Amygdala (tissue), 56 donors: Measurements from ENCODE around the gene CLCF1.

Experiments used
- DNase-seq, 56 donors: peaks; one replicate each; lab custom pipeline; 2025; lab: John Stamatoyannopoulos, UW

CLCF1 gene

GRCh38 chr11:67397536-67397935, 24.1 kb upstream of the CLCF1 start:
- no peak for DNase-seq

DNA sequence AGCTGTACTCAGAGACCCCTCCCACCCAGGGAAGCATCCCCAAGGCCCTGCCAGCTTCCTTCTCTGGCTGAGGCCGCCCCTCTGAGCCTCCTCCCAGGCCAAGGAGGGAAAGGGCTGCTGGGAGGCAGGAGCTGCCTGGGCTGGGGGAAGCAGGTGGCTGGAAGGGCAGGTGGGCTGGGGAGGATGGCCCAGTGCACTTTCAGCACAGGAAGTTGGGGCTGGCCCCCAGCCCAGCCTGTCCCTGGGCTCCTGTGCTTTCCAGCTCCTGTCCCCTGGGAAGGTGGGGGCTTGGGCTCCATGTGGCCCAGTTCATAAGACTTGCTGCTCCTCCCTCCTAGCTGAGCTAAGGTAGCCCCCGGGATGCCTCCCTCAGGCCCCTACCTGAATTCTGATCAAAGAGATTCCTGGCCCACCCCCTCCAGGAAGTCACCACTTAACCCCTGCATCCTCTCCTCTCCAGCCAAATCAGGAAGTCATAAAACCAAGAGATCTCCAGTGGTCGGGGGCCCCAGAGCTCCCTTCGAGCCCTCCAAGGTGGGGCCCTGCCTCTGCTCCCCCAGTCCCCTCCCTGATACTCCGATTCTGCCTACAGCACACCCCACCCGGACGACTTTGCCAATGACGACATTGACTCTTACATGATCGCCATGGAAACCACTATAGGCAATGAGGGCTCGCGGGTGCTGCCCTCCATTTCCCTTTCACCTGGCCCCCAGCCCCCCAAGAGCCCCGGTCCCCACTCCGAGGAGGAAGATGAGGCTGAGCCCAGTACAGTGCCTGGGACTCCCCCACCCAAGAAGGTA, 23.4 kb upstream of the CLCF1 start:
- DNase-seq: no peak

DNA sequence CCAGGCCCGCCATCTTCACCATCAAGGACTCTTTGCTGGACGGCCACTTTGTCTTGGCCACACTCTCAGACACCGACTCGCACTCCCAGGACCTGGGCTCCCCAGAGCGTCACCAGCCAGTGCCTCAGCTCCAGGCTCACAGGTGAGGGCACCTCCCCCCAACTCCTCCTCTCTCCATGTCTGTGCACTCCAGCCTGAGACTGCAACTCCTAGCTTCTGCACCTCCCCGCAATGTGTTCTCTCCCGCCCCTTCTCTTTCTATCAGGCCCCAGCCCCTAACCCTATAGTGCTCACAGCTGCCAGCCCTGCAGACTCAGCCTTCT, 22.8 kb upstream of the CLCF1 start:
- no peak for DNase-seq

GRCh38 chr11:67395555-67396258, 22.3 kb upstream of the CLCF1 start:
- no peak for DNase-seq

DNA sequence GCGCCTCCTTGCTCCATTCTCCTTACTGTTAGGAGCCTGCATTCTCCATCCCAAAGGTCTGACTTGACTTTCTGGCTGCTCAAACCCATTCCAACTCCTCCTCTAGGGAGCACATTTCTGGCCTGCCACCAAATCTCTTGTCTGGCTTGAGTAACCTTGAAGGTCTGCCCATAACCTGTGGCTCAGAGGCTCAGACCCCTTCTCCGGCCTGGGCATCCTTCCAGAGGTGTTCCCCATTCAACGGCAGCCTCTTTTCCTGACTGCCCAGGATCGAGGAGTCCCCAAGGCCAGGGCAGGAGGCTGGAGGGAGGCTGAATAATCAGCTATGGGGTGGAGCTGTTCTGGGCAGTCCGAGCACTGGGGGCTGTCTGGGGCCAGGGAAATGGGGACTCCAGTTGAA, 20.6 kb upstream of the CLCF1 start:
- no peak for DNase-seq

- DNase-seq: no peak
Observed at GRCh38 chr11:67393437-67393836, 20.0 kb upstream of the CLCF1 start.

DNA sequence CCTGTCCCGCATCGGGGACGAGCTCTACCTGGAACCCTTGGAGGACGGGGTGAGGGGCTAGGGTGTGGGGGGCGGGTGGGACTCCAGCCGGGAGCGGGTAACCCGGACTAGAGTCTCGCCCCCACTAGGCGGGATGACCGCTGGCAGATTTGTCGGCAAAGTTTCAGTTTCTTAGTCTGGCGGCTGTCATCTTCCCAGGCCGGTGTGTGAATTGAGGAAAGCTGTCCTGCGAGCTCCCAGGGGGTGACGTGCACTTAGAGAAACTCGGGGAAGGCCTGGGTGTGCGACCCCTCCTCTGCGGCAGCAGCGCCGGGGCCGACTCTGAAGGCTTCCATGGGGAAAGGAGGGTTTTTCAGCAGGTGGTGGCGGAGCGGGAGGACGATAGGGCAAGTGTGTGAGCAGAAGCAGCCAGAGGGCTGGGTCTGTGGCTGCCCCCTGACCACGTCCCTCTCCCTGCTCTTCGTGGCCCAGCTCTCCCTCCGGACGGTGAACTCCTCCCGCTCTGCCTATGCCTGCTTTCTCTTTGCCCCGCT, 18.9 kb upstream of the CLCF1 start:
- no peak for DNase-seq

DNA sequence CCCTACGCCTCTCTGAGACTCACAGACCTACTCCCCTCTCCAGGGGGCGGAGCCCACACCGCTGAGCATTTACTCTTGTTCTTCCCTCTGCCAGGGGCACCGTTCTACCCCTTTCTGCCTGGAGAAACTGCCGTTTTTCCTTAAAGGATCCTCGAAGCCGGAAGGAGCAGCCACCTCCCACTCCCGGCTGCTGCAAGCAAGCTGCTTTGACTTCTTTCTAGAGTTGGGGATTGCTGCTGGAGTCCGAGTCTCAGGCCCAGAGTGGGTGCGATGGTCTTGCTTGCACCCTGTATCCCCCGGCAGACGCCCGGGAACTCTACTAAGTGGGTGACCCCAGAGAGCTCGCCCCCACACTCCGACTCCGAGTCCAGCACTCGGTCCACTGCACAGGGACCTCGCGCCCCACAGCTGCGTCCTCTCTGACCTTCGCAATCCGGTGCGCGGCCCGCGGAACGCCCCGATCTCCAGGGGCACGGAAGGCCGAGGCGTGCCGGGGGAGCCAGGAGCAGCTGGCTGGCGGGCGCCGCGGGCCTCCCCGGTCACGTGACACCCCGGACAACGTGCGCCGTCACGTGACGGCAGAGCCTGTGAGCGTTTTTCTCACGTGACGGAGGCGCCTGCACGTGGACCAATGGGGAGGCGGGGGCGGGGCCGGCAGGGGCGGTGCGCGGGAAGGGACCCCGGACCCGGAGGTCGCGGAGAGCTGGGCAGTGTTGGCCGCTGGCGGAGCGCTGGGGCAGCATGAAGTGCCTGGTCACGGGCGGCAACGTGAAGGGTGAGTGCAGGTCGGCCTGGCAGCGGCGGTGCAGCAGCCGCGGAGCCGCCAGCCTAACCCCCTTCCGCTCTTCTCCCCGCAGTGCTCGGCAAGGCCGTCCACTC, 18.1 kb upstream of the CLCF1 start, which contains the start of gene RAD9A:
RAD9A (plus strand) TSS at position 683 of the 879 bp plus-strand sequence; CDS start at position 742, 59 bp downstream.
- DNase-seq: peak; percentile 67 to 97 (median 89)

DNA sequence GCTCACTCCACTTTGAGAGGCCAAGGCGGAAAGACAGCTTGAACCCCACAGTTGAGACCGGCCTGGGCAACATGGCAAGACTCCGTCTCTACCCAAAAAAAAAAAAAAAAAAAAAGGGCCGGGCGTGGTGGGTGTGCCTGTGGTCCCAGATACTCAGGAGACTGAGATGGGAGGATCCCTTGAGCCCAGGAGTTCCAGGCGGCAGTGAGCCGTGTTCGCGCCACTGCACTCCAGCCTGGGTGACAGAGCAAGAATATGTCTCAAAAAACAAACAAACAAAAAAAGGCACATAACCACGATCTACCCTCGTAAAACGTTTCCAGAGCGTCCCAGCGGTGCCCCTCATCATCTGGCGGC, 17.5 kb upstream of the CLCF1 start:
- no peak for DNase-seq

DNA sequence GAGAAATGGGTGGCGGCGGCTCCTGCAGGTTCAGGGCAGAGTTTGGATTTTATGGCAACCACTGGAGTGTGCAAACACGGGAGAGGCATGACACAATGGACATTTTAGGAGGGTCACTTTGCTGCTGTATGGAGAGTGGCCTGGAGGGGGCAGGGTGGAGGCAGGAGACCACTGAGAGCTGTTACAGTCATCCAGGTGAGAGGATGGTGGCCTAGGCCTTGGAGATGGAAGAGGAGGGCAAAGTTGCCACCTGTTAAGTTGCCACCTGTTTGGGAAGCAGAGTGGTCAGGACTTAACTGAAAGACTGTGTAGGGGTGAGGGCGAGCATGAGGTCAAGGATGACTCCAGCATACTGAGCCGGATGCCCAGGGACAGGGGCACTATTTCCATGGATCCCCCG, 16.1 kb upstream of the CLCF1 start:
- DNase-seq: peak in 1 of 56 donors; percentile 24

GRCh38 chr11:67387518-67387917, 14.1 kb upstream of the CLCF1 start:
- no peak for DNase-seq

- no peak for DNase-seq
Observed at GRCh38 chr11:67387069-67387468, 13.7 kb upstream of the CLCF1 start.

- peak in 37 of 56 donors; percentile 18 to 81 (median 43) for DNase-seq
Observed at GRCh38 chr11:67384851-67385366, 11.5 kb upstream of the CLCF1 start.

DNA sequence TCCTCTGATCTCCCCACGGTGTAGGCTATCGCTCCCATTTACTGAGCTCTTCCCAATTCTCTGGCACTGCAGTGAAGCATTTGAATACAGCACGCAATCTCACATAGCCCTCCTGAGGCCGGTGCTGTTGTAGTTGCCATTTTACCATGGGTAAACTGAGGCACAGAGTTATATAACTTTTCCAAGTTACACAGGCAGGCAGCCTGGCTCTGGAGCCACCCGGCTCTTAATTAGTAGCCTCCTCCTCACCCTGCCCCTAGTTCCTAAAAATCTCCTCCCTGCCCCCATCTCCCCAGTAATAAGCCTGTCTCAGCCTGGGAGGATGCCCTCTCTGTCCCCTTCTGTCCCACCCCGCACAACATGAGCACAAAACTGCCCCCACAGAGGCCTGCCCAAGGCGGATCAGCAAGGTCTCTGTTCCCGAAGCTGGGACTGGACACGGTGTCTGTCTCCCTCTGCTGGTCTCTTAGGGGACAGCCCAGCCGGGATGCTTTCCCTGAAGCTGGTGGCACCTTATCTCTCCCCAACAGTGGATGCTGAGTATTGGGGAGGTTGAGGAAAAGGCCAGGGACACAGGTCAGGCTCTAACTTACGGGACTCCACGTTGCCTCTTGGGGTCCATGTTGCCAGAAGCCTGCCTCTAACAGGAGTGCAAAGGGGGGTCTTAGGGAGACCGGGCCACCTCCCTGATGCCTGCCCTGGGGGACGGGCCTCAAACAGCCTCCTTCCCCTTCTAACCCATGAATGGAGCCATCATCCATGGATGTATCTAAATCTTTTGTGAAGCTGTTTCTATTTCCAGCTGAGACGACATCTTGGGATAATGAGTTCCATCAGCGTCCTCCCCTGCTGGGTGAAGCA, 9.1 kb upstream of the CLCF1 start:
- DNase-seq: peak in 49 of 56 donors; percentile 20 to 88 (median 61)

DNA sequence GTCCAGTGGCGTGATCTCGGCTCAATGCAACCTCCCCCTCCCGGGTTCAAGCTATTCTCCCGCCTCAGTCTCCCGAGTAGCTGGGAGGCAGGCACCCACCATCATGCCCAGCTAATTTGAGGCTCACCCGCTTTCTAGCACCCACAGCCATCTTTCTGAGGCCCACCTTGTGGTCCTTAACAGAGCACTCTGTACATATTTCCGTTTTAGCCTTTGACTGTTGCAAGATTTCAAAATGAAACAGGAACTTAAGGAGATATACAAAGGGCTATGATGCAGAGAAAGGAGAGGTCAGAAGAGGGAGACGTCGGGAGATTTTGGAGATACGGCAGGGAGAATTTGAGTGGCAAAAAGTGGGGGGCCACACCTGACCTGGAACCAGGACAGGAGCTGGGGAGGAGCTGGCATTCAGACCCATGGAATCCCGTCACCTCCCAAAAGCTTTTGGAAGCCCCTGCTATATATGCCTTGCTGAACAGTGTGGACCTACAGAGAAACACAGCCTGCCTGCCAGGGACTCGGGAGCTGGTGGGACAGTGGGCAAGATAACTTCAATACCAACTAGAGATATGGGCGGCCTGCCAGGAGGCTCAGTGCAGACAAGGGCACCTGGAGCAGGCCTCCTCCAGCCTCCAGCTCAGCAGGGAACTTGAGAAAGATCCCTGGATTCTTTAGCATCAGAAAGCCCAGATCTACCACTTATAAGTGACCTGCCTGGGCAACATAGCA, 8.0 kb upstream of the CLCF1 start:
- no peak for DNase-seq

GRCh38 chr11:67379061-67380058, 6.0 kb upstream of the CLCF1 start:
- no peak for DNase-seq

- no peak for DNase-seq
Observed at GRCh38 chr11:67378544-67378943, 5.1 kb upstream of the CLCF1 start.
